ENCODE results near the gene ABHD4.

DNA sequence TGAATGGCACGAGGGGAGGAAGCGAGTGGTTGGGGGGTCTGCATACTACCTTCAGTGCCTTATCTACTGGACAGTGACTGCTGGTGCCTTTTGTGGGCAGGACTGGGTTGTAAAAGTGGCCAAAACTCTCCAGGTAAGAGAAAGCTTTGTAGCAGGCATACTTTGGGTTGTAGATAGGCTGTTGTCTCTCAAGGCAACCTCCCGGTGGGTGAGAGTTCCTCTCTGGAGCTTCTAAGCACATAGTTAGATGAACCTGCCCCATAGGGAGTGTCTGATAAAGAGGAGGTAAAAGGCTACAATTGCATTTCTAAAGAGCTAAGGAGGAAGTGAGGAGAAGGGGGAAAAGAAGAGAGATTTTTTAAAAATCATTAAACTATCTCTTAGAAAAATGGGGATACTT, 4.9 kb upstream of the ABHD4 start:
- TF ChIP-seq, protein P1, sequence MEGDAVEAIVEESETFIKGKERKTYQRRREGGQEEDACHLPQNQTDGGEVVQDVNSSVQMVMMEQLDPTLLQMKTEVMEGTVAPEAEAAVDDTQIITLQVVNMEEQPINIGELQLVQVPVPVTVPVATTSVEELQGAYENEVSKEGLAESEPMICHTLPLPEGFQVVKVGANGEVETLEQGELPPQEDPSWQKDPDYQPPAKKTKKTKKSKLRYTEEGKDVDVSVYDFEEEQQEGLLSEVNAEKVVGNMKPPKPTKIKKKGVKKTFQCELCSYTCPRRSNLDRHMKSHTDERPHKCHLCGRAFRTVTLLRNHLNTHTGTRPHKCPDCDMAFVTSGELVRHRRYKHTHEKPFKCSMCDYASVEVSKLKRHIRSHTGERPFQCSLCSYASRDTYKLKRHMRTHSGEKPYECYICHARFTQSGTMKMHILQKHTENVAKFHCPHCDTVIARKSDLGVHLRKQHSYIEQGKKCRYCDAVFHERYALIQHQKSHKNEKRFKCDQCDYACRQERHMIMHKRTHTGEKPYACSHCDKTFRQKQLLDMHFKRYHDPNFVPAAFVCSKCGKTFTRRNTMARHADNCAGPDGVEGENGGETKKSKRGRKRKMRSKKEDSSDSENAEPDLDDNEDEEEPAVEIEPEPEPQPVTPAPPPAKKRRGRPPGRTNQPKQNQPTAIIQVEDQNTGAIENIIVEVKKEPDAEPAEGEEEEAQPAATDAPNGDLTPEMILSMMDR (IDR thresholded peaks at IDR 0.05 in 4 of 5, conservative IDR thresholded peaks at IDR 0.05 in 1 of 5): no peak
- TF ChIP-seq POLR2A (IDR thresholded peaks at IDR 0.05): no peak
